HG03521 (cell line): ENCODE results near the gene KCNJ6.

Experiments
- ATAC-seq: cut with Tn5 transposase; IDR thresholded peaks from one replicate; pipeline ENCODE4 v1.9.1; 2021; ENCODE audit warnings: mild to moderate bottlenecking, moderate library complexity; ENCODE audit not compliant: unreplicated experiment

The KCNJ6 gene

DNA sequence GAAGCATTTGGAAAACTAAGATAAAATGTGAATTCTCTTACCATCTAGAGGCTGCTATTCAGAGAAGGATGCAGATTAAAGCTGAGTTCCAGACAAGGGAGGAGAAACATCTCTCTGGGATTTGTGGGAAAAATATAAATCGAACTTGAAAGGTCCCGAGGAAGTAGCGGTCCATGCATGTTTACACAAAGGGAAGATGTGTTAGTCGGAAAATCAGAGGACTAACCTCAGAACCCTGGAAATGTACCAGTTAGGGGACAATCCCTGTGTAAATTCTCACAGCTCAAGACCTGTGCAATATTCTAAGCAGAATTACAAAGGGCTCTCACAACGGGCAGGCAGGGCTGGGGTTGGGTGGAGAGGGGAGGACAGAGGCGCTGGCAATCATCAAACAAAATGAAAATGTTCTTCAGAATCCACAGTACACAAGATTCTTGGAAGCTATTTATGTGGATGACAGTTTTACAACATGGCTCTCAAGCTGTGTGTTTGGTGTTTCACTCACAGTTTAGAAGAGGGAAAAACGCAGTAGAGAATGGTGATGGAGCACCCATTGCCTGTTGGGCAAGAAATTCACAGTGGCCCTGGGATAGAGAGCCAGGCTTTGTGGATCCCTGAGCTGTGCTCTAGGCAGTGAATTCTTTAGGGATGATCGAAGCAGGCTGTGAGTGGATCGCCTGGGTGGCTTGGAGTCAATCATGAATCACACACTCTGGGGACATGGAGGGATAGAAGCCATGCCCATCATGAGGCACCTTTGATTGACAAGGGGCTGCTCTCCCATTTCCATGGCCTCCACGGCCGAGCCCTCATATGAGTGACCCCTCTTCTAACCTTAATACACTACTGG is 47.6 kb downstream of the KCNJ6 start:
- ATAC-seq = no peak

DNA sequence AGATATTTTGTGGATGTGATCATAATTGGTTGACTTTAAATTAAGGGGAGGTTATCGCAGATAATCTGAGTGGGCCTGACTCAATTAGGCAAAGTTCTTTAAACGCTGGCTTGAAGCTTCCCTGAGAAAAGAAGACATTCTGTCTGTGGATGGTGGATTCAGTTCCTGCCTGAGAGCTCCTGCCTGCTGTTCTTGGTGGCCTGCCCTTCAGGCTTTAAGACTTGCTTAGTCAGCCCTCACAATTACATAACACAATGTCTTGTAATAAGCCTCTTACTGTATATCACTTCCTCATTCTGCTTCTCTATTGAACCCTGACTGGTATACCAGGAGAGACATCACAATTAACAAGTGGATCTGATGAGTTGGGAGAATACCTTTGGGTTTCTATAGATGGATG is 50.2 kb downstream of the KCNJ6 start:
- no peak for ATAC-seq

GRCh38 chr21:37865156-37865555 is 51.1 kb downstream of the KCNJ6 start:
- ATAC-seq = no peak

- no peak for ATAC-seq
Observed at GRCh38 chr21:37863842-37864241, 52.4 kb downstream of the KCNJ6 start.

DNA sequence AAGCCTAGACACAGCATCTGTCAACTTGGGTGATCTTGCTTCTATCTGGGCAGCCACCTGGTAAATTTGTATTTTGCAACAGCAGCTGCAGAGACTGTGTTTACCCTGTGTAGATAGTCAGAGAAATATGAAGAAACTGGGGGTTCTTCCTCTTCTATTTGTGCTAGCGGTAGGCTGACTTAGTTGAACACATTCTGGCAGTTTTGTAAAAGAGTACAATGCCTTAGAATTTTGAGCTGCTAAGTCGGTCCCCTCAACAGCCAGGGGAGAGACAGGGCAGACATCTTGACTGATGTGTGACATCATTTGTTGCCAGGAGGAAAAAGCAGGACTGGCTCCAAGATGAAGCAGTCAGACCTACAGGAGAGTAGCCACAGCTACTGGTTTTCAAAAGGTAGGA is 53.7 kb downstream of the KCNJ6 start:
- ATAC-seq = no peak

DNA sequence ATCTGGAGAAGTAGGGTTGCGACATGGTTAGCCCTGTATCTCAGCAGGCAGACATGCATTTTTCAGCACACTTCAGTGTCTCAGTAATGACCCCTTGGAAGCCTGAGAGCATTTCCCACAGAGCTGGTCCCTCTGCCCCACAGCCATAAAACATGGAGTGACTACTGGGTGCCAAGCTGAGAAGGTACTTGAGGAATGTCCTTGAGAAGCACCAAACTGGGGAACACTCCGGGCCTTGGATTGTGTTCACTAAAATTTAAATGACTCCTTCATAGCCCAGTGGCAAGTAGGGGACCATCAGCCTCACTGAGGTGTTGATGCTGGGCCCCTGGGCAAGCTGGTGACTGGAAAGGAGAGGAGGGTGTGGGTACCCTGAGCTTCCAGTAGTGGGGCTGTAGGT is 54.7 kb downstream of the KCNJ6 start:
- ATAC-seq = no peak

DNA sequence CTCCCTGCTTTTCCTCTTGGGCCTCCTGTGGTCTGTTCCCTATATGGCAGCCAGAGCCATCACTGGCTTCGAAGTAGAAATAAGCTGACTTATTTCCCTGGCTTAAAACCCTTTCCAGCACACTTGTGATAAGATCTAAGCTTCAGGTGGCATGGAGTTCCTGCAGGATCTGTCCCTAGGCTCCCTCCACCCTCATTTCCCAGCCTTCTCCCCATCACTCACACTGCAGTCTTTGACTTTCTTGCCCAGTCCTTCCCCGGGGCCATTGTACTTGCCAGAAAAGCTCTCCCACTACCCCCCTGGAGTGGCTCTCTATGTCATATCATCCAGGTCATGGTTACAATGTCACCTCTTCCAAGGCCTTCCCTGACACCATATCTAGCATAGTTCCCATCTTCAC is 55.8 kb downstream of the KCNJ6 start:
- no peak for ATAC-seq

- no peak for ATAC-seq
Observed at GRCh38 chr21:37855647-37856625, 60.3 kb downstream of the KCNJ6 start.

DNA sequence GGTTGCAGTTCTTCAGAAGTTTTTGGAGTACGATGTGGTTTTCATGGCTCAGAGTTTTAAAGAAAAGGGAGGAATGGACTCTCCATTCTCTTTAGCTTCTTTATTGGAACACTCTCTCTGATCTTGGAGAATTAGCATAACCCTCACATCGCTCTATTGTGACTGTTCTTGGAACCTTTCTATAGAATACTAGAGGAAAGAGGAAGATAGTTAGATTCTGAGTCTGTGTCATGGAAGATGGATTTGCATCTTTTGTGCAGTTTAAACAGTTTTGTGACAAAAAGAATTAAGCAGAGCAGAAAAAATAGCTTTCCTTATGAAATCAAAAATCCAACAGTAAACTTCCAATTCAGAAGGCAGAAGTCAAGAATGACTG is 61.0 kb downstream of the KCNJ6 start:
- no peak for ATAC-seq

DNA sequence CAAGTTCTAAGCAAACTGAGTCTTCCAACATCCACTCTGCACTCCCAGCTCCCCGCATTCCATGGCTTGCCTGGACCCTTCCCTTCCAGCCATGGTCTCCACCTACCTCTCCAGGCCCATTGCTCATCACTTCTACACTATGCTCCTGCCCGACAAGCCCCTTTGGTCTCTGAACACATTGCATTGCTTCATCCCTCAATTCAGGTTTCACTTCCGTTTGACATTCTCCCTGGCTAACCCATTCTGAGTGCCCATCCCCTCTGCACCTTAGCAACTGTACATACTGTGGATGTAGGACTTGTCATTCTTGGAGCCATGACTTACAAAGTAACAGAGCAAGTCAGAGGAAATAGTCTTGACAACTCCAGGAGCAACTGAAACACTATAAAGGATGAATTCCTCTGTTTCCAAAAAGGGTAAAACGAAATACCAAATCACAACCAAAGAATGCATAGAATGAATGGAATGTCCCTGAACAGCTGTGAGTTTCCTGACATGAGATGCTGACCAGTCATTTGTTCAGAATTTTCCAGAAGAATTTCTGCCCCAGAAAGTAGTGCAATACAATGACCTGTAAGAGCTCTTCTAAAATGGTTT is 66.7 kb downstream of the KCNJ6 start:
- ATAC-seq = no peak

GRCh38 chr21:37848721-37849490 is 67.4 kb downstream of the KCNJ6 start:
- ATAC-seq = no peak

- no peak for ATAC-seq
Observed at GRCh38 chr21:37845535-37845934, 70.7 kb downstream of the KCNJ6 start.

- no peak for ATAC-seq
Observed at GRCh38 chr21:37843191-37843590, 73.1 kb downstream of the KCNJ6 start.

DNA sequence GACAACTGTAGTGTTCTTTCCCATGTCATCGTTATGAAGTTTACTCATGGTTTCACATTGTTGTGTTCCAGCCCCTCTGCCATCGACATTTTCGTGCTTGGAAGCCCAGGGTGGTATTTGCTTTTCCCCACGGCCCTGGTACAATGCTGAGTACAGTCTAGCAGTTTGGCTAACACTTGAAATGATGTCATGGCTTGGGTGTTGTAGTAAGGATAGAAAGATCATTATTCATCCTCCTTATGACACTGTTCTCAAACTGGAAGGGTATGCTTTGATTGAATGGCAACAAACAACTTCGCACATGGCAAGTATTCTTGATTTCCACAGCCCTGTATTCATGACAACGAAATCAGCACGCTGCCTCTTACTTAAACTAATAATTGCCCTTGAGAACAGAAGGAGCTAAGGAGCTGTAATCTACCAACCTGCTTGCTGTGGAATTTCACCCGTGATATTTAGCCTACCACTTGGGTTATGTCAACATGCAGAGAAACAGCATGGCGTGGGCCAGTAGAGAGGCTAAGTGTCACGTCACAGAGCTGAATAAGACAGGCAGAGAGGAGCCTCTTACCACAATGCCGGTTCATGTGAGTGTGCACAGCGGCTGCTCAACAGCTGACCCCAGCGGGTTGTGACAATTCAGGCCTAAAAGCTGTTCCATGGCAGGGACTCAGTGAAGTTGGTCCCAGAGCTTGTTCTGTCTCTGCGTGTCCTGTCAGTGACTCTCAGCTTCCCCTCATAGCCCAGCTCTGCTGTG is 73.9 kb downstream of the KCNJ6 start:
- ATAC-seq = no peak

GRCh38 chr21:37837381-37837780 is 78.9 kb downstream of the KCNJ6 start:
- ATAC-seq = no peak

GRCh38 chr21:37835481-37835880 is 80.8 kb downstream of the KCNJ6 start:
- ATAC-seq = no peak

- ATAC-seq = no peak
Observed at GRCh38 chr21:37833301-37833700, 83.0 kb downstream of the KCNJ6 start.

- ATAC-seq = no peak
Observed at GRCh38 chr21:37829447-37829846, 86.8 kb downstream of the KCNJ6 start.

DNA sequence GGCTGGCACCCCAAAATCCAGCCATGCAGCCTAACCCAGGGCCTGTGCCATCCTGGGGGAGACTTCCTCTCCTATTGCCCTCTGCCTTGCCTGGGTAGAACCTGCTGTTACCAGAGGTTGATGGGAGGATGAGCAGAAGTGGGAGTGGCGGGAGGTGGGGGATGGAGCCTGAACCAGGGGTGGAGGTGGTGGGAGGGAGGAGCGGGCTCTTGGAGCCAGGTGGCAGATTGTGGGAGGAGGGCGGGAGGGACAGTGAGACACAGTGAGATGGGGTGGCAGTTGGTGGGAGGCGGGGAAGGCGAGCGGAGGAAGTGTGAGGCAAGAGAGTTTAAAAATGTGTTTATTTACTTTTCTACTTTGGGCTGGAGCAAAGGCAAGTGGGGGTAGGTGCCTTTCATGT is 87.3 kb downstream of the KCNJ6 start:
- ATAC-seq = no peak

- no peak for ATAC-seq
Observed at GRCh38 chr21:37828556-37828955, 87.7 kb downstream of the KCNJ6 start.
